Measurements from ENCODE around the gene FMC1.

- TF ChIP-seq REST (tag by site-specific recombination; IDR thresholded peaks at IDR 0.05) (no peak), ZNF792 (tag by site-specific recombination; IDR thresholded peaks at IDR 0.05) (no peak), ZNF221 (tag by site-specific recombination; IDR thresholded peaks at IDR 0.05; ENCODE audit: borderline replicate concordance) (no peak), CTCF (tag by site-specific recombination; IDR thresholded peaks at IDR 0.05) (no peak), ZNF341 (tag by site-specific recombination; IDR thresholded peaks at IDR 0.05; ENCODE audit: low read depth) (no peak), ZNF501 (tag by site-specific recombination; IDR thresholded peaks at IDR 0.05) (no peak), ZNF707 (tag by site-specific recombination; IDR thresholded peaks at IDR 0.05) (no peak), TCF7L2 (IDR thresholded peaks at IDR 0.05; ENCODE audit: borderline replicate concordance, low read depth, low read length) (no peak), ZBTB44 (tag by site-specific recombination; IDR thresholded peaks at IDR 0.05) (no peak), ZBTB8A (tag by site-specific recombination; IDR thresholded peaks at IDR 0.05) (no peak), ZNF510 (tag by site-specific recombination; IDR thresholded peaks at IDR 0.05; ENCODE audit: insufficient replicate concordance) (no peak)
Measured at GRCh38 chr7:139382439-139382838, 41.3 kb downstream of the FMC1 start.
